ENCODE results near the gene NFATC2IP. TPM values are rescaled to one million over a fixed set of nuclear protein-coding genes. Genes with fewer than 3 reads are reported as not detected.

NFATC2IP gene
- total and polyA plus RNA-seq, 2 of the 8 experiments (the other 6 are each of a cell fraction or from before 2014, with no cell fraction given): 54.4 to 71.5 TPM

GRCh38 chr16:29011851-29012250 lies 61.1 kb downstream of the NFATC2IP start:
- Histone ChIP-seq H4K20me1 (replicated peaks in 1 of 2; ENCODE audit: control insufficient read depth in 1 of 2, insufficient read depth in 2 of 2, low read length in 2 of 2) (no peaks in the 10 kb centered on the region), H3K36me3 (ENCODE audit: control insufficient read depth in 2 of 4, insufficient read depth in 4 of 4, low read length in 3 of 4) (no peaks in the 10 kb centered on the region), H2BK120ac (replicated peaks; ENCODE audit: low read depth, low read length) (no peak overlapping the region), H3K27ac (ENCODE audit: low read depth, low read length) (no peak overlapping the region), H3K4me1 (replicated peaks in 1 of 4; ENCODE audit: control insufficient read depth in 3 of 4, insufficient read depth in 4 of 4, low read length in 3 of 4) (peaks cover 0 to 1% (median 0%) of the 10 kb centered on the region in 4 experiments; a peak in 2 of 7 replicates), H3K14ac (ENCODE audit: insufficient read length) (no peak overlapping the region), H3K23ac (ENCODE audit: insufficient read length) (no peak overlapping the region), H3K4me2 (ENCODE audit: insufficient read depth in 1 of 2, low read depth in 2 of 2, low read length in 2 of 2) (no peak overlapping the region), H3K9me3 (ENCODE audit: insufficient read depth in 2 of 2, low read depth in 1 of 2, low read length in 1 of 2) (no peaks in the 10 kb centered on the region), H3K79me1 (ENCODE audit: low read depth, low read length) (no peaks in the 10 kb centered on the region), H2BK12ac (ENCODE audit: low read depth, low read length) (no peak overlapping the region), H3K18ac (ENCODE audit: extremely low read depth, low read length) (no peak overlapping the region), H3K27me3 (replicated peaks in 1 of 4; ENCODE audit: control insufficient read depth in 3 of 4, extremely low read depth in 1 of 4, insufficient read depth in 3 of 4, low read length in 3 of 4) (no peaks in the 10 kb centered on the region), H2AK5ac (ENCODE audit: low read depth, low read length) (no peak overlapping the region), H3K23me2 (ENCODE audit: low read depth, low read length) (peaks cover 2% of the 10 kb centered on the region; the same call in 1 of the 2 replicates), H3K56ac (replicated peaks; ENCODE audit: insufficient read length, low read depth, low read length) (no peak overlapping the region), H2BK15ac (ENCODE audit: low read length) (no peak overlapping the region), H2AFZ (ENCODE audit: low read length) (no peak overlapping the region), H3K4ac (replicated peaks; ENCODE audit: insufficient read length, low read depth, low read length) (no peak overlapping the region), H2BK20ac (ENCODE audit: low read length) (no peak overlapping the region), H4K8ac (ENCODE audit: extremely low read depth, insufficient read depth, low read length) (no peak overlapping the region), H4K5ac (ENCODE audit: insufficient read length, low read depth, low read length) (no peak overlapping the region), H4K91ac (replicated peaks; ENCODE audit: insufficient read length, low read length) (no peak overlapping the region), H3K9ac (replicated peaks in 1 of 4; ENCODE audit: extremely low read depth in 1 of 4, low read depth in 3 of 4, low read length in 3 of 4) (no peak overlapping the region), H2BK5ac (ENCODE audit: low read depth, low read length) (no peak overlapping the region), H3K79me2 (ENCODE audit: control insufficient read depth in 1 of 2, insufficient read depth in 2 of 2, low read length in 2 of 2) (no peaks in the 10 kb centered on the region), H3K4me3 (ENCODE audit: extremely low read depth in 1 of 4, insufficient read depth in 2 of 4, low read depth in 3 of 4, low read length in 4 of 4) (no peak overlapping the region)
- ChIA-PET POLR2A (ENCODE audit: partially characterized antibody) (no interaction called here), CTCF (ENCODE audit: partially characterized antibody) (interaction anchor here (1.0 to 2.4 kb wide), 5 partner anchors 10 to 32 kb away, joined by 3 to 15 read pairs (median 3); no protein-coding TSS in a partner anchor)
- TF ChIP-seq SP1 (IDR thresholded peaks at IDR 0.05; ENCODE audit: low read depth, low read length) (no peak), ASH2L (IDR thresholded peaks at IDR 0.05; ENCODE audit: low read length) (no peak)
- DNase-seq (ENCODE audit: low read depth in 1 of 2, low spot score in 2 of 2): no peak
- 82% methylated on average over 4 of the region's 4 CpGs; no CpG with 5 or more reads in 1 of the 2 experiments for WGBS, 2 experiments (ENCODE audit: extremely low coverage in 1 of 2, insufficient coverage in 1 of 2, insufficient read length in 1 of 2, insufficient replicate concordance in 2 of 2, low coverage in 1 of 2, low lambda C conversion rate in 2 of 2, missing lambda C conversion rate in 1 of 2)
- FAIRE-seq: no peak

Measured in H1 (cell line).